Cardiac muscle cell (in vitro differentiated cells and primary cell): ENCODE data around the gene MED20. TPM values are rescaled to one million over a fixed set of nuclear protein-coding genes. Genes with fewer than 3 reads are reported as not detected.

ENCODE experiments used
- DNase-seq, 2 donors: peaks; one replicate each; pipeline versions ENCODE4 v3.0.0 to v3.0.0-alpha.2; 2010 to 2017; ENCODE audit warnings: low read depth in 1 of 2, low spot score in 1 of 2
- H3K27ac ChIP-seq: fragments of 200-600 bp; sonication (generic); 2 replicates; pipeline ENCODE4 v1.5.1; 2016
- H3K27me3 ChIP-seq: fragments of 200-600 bp; sonication (generic); 2 replicates; pipeline ENCODE4 v1.6.0; 2016; ENCODE audit warnings: control low read depth
- H3K36me3 ChIP-seq: fragments of 200-600 bp; sonication (generic); 2 replicates; pipeline ENCODE4 v1.5.1; 2016; ENCODE audit warnings: control low read depth
- H3K4me1 ChIP-seq: fragments of 200-600 bp; sonication (generic); 2 replicates; pipeline ENCODE4 v1.8.1; 2017; ENCODE audit warnings: low read depth, mild to moderate bottlenecking, mixed run types
- H3K4me3 ChIP-seq: fragments of 200-600 bp; sonication (generic); 2 replicates; pipeline ENCODE4 v1.5.1; 2016; ENCODE audit warnings: mild to moderate bottlenecking
- H3K9me3 ChIP-seq: fragments of 200-600 bp; sonication (generic); 2 replicates; pipeline ENCODE4 v1.5.1; 2017; ENCODE audit warnings: low read depth, mild to moderate bottlenecking, control low read depth
- CTCF ChIP-seq: IDR thresholded peaks from 2 replicates; pipeline ENCODE4 v1.5.1; 2012; ENCODE audit warnings: low read depth, mild to moderate bottlenecking, low read length
- polyA plus RNA-seq: library from polyadenylated mRNA; unstranded; fragments of >200 nt; fragmentation: Nextera tagmentation; extraction: Ambion mirVana; gene quantifications from 2 replicates; pipeline ENCODE4 v1.2.1, GENCODE V29; 2016
- total RNA-seq: library from RNA; depleted of rRNA; stranded (reverse); fragments of >200 nt; gene quantifications from 2 replicates; pipeline ENCODE4 v1.2.3, GENCODE V29; 2016

Gene MED20
- total and polyA plus RNA-seq, 2 experiments from 2014 or later = 18.5 to 28.1 TPM

GRCh38 chr6:41939176-41939847 lies 18.4 kb upstream of the MED20 start:
- Histone ChIP-seq H3K9me3 (no peaks in the 10 kb centered on the region), H3K27me3 (peaks cover 3% of the 10 kb centered on the region), H3K4me3 (no peak overlapping the region), H3K36me3 (peaks cover 4% of the 10 kb centered on the region), H3K27ac (no peak overlapping the region), H3K4me1 (peaks cover 6% of the 10 kb centered on the region)
- no peak for TF ChIP-seq CTCF
- DNase-seq = peak in 1 of 2 donors; percentile 85

- Histone ChIP-seq H3K36me3 (peaks cover 8% of the 10 kb centered on the region), H3K4me1 (peaks cover 6% of the 10 kb centered on the region), H3K27me3 (peaks cover 3% of the 10 kb centered on the region), H3K4me3 (no peak overlapping the region), H3K9me3 (no peaks in the 10 kb centered on the region), H3K27ac (no peak overlapping the region)
- no peak for DNase-seq
- TF ChIP-seq CTCF = no peak
These were observed 17.7 kb upstream of the MED20 start for GRCh38 chr6:41938590-41939175.

GRCh38 chr6:41937861-41938574 lies 17.1 kb upstream of the MED20 start:
- no peak overlapping the region for H3K27ac ChIP-seq
- peak in 1 of 2 donors; percentile 77 for DNase-seq
- peaks cover 6% of the 10 kb centered on the region for H3K4me1 ChIP-seq
- TF ChIP-seq CTCF = no peak
- no peaks in the 10 kb centered on the region for H3K9me3 ChIP-seq
- H3K4me3 ChIP-seq = no peak overlapping the region
- H3K27me3 ChIP-seq = peaks cover 3% of the 10 kb centered on the region
- peaks cover 10% of the 10 kb centered on the region for H3K36me3 ChIP-seq

DNA sequence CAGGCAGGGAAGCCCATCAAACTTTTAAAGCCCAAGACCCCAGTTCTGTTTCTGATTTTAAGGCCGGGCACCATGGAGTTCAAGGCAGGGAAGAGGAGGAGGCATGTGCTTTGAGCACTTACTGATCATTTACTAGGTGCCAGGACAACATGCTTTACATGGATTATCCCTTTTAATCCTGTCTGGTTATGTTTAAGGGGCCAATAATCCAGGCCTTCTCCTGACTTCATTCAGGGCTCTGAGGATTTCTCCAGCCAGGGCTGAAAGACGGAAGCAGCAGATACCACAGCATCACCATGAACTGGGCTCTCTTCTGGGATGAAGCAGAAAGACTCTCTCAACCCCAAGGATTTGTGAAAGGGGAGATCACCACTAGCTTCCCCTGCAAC lies 16.5 kb upstream of the MED20 start:
- Histone ChIP-seq H3K4me1 (peaks cover 6% of the 10 kb centered on the region), H3K27ac (no peak overlapping the region), H3K27me3 (peaks cover 3% of the 10 kb centered on the region), H3K36me3 (peaks cover 15% of the 10 kb centered on the region), H3K4me3 (no peak overlapping the region), H3K9me3 (no peaks in the 10 kb centered on the region)
- no peak for TF ChIP-seq CTCF
- DNase-seq = no peak

GRCh38 chr6:41936073-41936837 lies 15.3 kb upstream of the MED20 start:
- Histone ChIP-seq H3K4me1 (peaks cover 6% of the 10 kb centered on the region), H3K9me3 (no peaks in the 10 kb centered on the region), H3K27ac (peak overlapping the region; percentile 58), H3K27me3 (peaks cover 3% of the 10 kb centered on the region), H3K36me3 (peaks cover 26% of the 10 kb centered on the region), H3K4me3 (no peak overlapping the region)
- TF ChIP-seq CTCF = peak; percentile 96
- DNase-seq = peak; percentile 78 to 98
